HFFc6 (cell line): ENCODE data around the gene MAP4K4. TPM values are rescaled to one million over a fixed set of nuclear protein-coding genes. Genes with fewer than 3 reads are reported as not detected.

Experiments
- DNase-seq: peaks from one replicate; pipeline ENCODE4 v3.0.0-alpha.2; 2018
- H3K27ac Mint-ChIP-seq: 2 replicates; pipeline ENCODE4 v1.8.0; 2020; ENCODE audit warnings: mild to moderate bottlenecking, mixed read lengths
- H3K27me3 Mint-ChIP-seq: 2 replicates; pipeline ENCODE4 v1.8.0; 2021; ENCODE audit warnings: mild to moderate bottlenecking, moderate library complexity, mixed read lengths; ENCODE audit not compliant: insufficient read depth
- H3K36me3 Mint-ChIP-seq: 2 replicates; pipeline ENCODE4 v1.8.0; 2021; ENCODE audit warnings: low read depth, mixed read lengths
- H3K4me1 Mint-ChIP-seq: 2 replicates; pipeline ENCODE4 v1.8.0; 2020; ENCODE audit warnings: low read depth, mixed read lengths
- H3K4me3 Mint-ChIP-seq: 2 replicates; pipeline ENCODE4 v1.8.0; 2020; ENCODE audit warnings: mild to moderate bottlenecking, moderate library complexity, mixed read lengths
- H3K9me3 Mint-ChIP-seq: 2 replicates; pipeline ENCODE4 v1.8.0; 2020; ENCODE audit warnings: mild to moderate bottlenecking, mixed read lengths
- total RNA-seq, 6 experiments: library from RNA; stranded (reverse); fragmentation: NEBNext Ultra II Directional; extraction: Animal tissue kit (Norgen Biotek cat#: 25700); gene quantifications; 2 replicates in 1 of 6; 3 replicates in 5 of 6; pipeline ENCODE4 v1.2.3, GENCODE V29; 2021
- TF ChIP-seq, protein P1 (sequence below): fragments of 200-600 bp; sonication (generic); IDR thresholded peaks from 2 replicates; pipeline ENCODE4 v1.5.0; 2021; ENCODE audit warnings: antibody characterized with exemption, mild to moderate bottlenecking

The MAP4K4 gene
- total RNA-seq, 6 experiments from 2014 or later: 103 to 124 (median 121) TPM

DNA sequence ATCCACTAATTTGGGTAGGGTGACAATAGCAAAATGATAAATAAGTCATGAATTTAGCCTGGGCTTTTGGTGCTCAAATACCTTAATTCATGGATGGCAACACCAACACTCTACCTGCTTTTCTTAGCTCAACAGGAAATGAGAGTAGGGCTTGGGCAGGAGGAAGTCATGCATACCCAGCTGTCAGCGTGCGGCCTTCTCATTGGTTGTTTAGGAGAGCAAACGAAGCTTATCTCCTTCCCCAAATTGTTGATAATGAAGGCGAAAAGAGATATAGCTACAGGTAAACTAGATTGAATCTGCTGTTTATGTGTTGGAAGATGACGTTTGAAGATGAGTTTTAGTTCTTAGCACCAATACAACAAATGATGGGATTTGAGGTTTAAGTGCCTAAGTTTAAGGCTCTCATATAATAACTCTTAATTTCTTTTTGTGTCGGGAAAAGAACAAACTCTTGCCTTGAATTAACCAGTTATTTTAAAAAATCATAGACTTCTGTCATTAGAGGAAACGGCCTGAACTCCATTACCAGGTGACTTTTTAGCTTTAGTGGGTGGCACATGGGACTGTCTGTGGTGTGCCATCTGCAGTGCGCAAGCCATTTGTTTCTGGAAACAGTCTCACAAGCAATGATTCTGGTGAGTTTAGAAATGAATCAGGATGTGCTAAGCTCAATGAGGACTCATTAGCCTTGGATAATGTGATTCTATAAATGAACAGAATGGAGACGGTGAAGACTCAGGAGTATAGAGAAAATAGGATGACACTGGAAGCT is 19.8 kb downstream of the MAP4K4 start:
- DNase-seq: no peak
- Mint-ChIP-seq H3K4me1 (peaks cover 47% of the 10 kb centered on the region), H3K9me3 (no peaks in the 10 kb centered on the region), H3K27ac (no peak overlapping the region), H3K36me3 (peaks cover 13% of the 10 kb centered on the region), H3K4me3 (no peak overlapping the region), H3K27me3 (no peaks in the 10 kb centered on the region)
- TF ChIP-seq, protein P1, sequence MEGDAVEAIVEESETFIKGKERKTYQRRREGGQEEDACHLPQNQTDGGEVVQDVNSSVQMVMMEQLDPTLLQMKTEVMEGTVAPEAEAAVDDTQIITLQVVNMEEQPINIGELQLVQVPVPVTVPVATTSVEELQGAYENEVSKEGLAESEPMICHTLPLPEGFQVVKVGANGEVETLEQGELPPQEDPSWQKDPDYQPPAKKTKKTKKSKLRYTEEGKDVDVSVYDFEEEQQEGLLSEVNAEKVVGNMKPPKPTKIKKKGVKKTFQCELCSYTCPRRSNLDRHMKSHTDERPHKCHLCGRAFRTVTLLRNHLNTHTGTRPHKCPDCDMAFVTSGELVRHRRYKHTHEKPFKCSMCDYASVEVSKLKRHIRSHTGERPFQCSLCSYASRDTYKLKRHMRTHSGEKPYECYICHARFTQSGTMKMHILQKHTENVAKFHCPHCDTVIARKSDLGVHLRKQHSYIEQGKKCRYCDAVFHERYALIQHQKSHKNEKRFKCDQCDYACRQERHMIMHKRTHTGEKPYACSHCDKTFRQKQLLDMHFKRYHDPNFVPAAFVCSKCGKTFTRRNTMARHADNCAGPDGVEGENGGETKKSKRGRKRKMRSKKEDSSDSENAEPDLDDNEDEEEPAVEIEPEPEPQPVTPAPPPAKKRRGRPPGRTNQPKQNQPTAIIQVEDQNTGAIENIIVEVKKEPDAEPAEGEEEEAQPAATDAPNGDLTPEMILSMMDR: no peak

DNA sequence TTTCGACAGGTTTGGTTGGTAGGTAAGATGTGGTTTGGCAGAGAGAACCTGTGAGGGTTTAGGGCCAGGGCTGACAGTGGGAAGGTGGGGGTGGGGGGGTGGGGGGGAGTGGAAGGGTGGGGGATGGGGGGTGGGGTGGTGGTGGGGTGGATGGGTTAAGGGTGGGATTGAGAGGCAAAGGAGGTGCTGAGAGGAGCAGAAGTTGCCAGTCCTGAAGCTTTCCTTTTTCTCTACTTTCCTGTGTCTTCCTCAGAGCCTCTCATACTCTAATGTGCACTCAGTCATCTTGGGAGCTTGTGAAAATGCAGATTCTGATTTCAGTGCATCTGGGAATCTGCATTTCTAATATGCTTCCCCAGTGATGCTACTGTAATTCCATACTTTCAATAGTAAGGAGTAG is 21.0 kb downstream of the MAP4K4 start:
- no peak overlapping the region for H3K4me3 Mint-ChIP-seq
- TF ChIP-seq, protein P1: no peak
- peaks cover 5% of the 10 kb centered on the region; the same call in 1 of the 2 replicates for H3K9me3 Mint-ChIP-seq
- DNase-seq: no peak
- H3K4me1 Mint-ChIP-seq: peaks cover 57% of the 10 kb centered on the region
- H3K36me3 Mint-ChIP-seq: peaks cover 22% of the 10 kb centered on the region
- H3K27me3 Mint-ChIP-seq: no peaks in the 10 kb centered on the region
- H3K27ac Mint-ChIP-seq: peak overlapping the region; percentile 80

DNA sequence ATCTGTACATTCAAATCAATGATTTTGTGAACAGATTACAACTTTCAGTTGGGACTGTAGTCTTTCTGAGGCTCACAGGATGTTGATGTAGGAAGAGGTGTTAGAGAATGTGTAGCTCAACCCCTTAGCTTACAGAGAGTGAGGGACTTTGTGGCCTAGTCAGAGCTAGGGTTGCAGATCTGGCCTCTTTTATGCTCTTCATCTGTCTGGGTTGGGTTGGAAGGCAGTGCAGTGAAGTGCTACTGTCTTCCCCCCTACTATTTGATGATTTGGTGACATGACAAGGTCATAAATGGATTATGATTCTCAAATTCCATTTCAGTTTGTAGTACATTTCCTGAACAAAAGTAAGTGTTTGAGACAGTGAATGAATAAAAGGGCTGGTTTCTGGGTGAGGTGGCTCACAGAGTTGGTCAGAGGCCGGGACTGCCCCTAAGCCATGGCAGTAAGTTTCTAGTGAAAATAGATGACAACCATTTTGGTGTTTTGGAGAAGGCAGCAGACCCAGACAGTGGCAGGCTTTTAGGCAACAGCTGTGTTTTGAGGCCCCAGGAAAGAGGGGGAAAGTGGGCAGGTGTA is 21.6 kb downstream of the MAP4K4 start:
- peaks cover 26% of the 10 kb centered on the region for H3K36me3 Mint-ChIP-seq
- TF ChIP-seq, protein P1: no peak
- peak overlapping the region; percentile 42 for H3K4me3 Mint-ChIP-seq
- H3K4me1 Mint-ChIP-seq: peaks cover 64% of the 10 kb centered on the region
- peaks cover 5% of the 10 kb centered on the region; the same call in 1 of the 2 replicates for H3K9me3 Mint-ChIP-seq
- H3K27me3 Mint-ChIP-seq: no peaks in the 10 kb centered on the region
- H3K27ac Mint-ChIP-seq: peak overlapping the region; percentile 80
- peak; percentile 30 for DNase-seq

DNA sequence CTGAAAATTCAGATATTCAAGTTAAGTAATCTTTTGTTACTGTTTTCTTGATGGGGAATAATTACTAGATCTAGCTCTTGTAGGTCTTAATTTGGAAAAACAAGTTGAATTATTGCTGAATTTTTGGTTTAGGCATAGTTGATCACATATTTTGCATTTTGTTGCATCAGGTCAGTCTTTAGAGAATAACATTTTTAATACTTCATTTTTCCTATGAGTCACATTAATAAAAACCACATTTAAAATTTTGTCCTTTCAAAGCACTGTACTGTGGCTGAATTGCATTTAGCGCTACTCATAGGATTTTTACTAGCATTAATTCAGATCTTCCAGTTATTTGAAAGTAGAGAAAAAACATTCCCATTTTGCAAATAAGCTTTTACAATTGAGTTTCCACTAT is 23.2 kb downstream of the MAP4K4 start:
- Mint-ChIP-seq H3K36me3 (peaks cover 26% of the 10 kb centered on the region), H3K4me1 (peaks cover 79% of the 10 kb centered on the region)

DNA sequence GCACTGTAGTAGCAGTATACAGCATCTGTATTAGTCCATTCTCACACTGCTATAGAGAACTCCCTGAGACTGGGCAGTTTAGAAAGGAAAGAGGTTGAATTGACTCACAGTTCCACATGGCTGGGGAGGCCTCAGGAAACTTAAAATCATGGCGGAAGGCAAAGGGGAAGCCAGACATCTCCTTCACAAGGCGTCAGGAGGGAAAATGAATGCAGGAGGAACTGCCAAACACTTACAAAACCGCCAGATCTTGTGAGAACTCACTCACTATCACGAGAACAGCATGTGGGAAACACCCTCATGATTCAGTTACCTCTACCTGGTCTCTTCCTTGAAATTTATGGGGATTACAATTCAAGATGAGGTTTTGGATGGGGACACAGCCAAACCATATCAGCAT is 25.4 kb downstream of the MAP4K4 start:
- Mint-ChIP-seq H3K27me3 (no peaks in the 10 kb centered on the region), H3K4me3 (no peak overlapping the region), H3K9me3 (peaks cover 5% of the 10 kb centered on the region; the same call in 1 of the 2 replicates), H3K4me1 (peaks cover 85% of the 10 kb centered on the region), H3K27ac (no peak overlapping the region; the same call in 1 of the 2 replicates), H3K36me3 (peaks cover 26% of the 10 kb centered on the region)
- TF ChIP-seq, protein P1: no peak
- no peak for DNase-seq

More for the DNA sequence above, 23.2 kb downstream of the MAP4K4 start:
- TF ChIP-seq, protein P1: no peak
- Mint-ChIP-seq H3K27me3 (no peaks in the 10 kb centered on the region), H3K4me3 (no peak overlapping the region), H3K9me3 (peaks cover 5% of the 10 kb centered on the region; the same call in 1 of the 2 replicates), H3K27ac (peak overlapping the region; percentile 32)
- no peak for DNase-seq
